Measurements from ENCODE around the gene TOR1AIP1.
"Not testable (repeated sequence)": the region's sequence is repeated elsewhere in the genome, so short reads cannot be mapped to it uniquely, and the experiment has no call there.

TOR1AIP1 gene

DNA sequence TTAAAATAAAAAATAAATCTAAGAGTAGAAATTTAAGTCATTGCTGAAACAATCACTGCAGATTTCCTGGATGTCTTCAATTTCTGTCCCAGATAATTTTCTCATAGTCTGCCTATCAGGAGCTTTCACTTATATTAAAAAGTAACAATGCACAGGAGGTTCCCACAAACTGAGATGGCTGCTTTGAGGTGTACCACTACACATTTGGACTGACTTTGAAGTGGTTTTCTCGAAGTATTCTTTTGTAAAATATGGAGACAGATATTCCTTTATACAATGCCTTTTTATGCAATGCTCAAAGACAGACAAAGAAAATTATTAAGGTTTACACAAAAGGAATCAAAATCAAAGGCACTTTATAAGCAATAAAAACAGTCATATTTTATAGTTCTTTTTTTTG lies 29.0 kb upstream of the TOR1AIP1 start:
- Histone ChIP-seq H3K4me2 (ENCODE audit: low read length) (no peak overlapping the region), H3K4me3 (ENCODE audit: low read length) (no peak overlapping the region), H4K20me1 (ENCODE audit: control insufficient read depth, insufficient read depth, low read depth, low read length) (no peaks in the 10 kb centered on the region), H3K36me3 (ENCODE audit: control insufficient read depth, low read length) (peaks cover 37% of the 10 kb centered on the region), H3K27me3 (ENCODE audit: control insufficient read depth, low read length) (no peaks in the 10 kb centered on the region), H3K27ac (ENCODE audit: low read depth, low read length) (no peak overlapping the region), H3K9me3 (ENCODE audit: control insufficient read depth, insufficient read depth, low read length) (no peaks in the 10 kb centered on the region), H3K4me1 (ENCODE audit: control insufficient read depth, low read length) (peaks cover 9% of the 10 kb centered on the region), H3F3A (ENCODE audit: control insufficient read depth, insufficient read depth) (no peaks in the 10 kb centered on the region; the same call in 1 of the 2 replicates), H3K79me2 (ENCODE audit: control insufficient read depth, low read length) (no peaks in the 10 kb centered on the region), H3K9me2 (replicated peaks; ENCODE audit: control insufficient read depth, low read length) (no peaks in the 10 kb centered on the region)
- no peak for TF ChIP-seq EZH2phosphoT487 (IDR thresholded peaks at IDR 0.05; ENCODE audit: borderline replicate concordance, low read length)
- TF ChIP-seq, protein P1, sequence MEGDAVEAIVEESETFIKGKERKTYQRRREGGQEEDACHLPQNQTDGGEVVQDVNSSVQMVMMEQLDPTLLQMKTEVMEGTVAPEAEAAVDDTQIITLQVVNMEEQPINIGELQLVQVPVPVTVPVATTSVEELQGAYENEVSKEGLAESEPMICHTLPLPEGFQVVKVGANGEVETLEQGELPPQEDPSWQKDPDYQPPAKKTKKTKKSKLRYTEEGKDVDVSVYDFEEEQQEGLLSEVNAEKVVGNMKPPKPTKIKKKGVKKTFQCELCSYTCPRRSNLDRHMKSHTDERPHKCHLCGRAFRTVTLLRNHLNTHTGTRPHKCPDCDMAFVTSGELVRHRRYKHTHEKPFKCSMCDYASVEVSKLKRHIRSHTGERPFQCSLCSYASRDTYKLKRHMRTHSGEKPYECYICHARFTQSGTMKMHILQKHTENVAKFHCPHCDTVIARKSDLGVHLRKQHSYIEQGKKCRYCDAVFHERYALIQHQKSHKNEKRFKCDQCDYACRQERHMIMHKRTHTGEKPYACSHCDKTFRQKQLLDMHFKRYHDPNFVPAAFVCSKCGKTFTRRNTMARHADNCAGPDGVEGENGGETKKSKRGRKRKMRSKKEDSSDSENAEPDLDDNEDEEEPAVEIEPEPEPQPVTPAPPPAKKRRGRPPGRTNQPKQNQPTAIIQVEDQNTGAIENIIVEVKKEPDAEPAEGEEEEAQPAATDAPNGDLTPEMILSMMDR (IDR thresholded peaks at IDR 0.05; ENCODE audit: low read depth, low read length, poor library complexity, severe bottlenecking), result no peak

GRCh38 chr1:179855831-179856230 lies 26.3 kb upstream of the TOR1AIP1 start:
- H3K4me3 ChIP-seq (ENCODE audit: low read length); H3K27me3 ChIP-seq (ENCODE audit: control insufficient read depth, low read length); H4K20me1 ChIP-seq (ENCODE audit: control insufficient read depth, insufficient read depth, low read depth, low read length); H3K4me2 ChIP-seq (ENCODE audit: low read length); H3K4me1 ChIP-seq (ENCODE audit: control insufficient read depth, low read length); H3K79me2 ChIP-seq (ENCODE audit: control insufficient read depth, low read length); H3K9me3 ChIP-seq (ENCODE audit: control insufficient read depth, insufficient read depth, low read length); H3K9me2 ChIP-seq (replicated peaks; ENCODE audit: control insufficient read depth, low read length); H3K27ac ChIP-seq (ENCODE audit: low read depth, low read length); H3F3A ChIP-seq (ENCODE audit: control insufficient read depth, insufficient read depth): not testable (repeated sequence)
- H3K36me3 ChIP-seq (ENCODE audit: control insufficient read depth, low read length), result peaks cover 28% of the 10 kb centered on the region

DNA sequence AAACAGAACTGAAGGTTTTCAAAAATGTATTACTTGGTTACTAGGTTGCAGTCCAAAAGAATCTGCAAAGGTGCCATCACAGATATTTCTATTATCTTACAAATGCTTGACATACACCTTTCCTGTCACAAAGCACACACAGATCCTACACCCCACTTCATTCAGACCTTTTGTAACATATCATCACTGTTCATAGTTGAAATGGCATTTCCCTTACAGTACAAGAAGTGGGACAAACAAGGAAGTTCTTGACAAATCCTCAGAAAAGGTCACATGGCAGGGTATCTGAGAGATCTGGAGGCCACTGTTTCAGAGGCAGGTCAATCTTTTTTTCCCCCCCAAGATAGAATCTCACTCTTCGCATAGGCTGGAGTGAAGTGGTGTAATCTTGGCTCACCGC lies 25.8 kb upstream of the TOR1AIP1 start:
- H3K9me2 ChIP-seq (replicated peaks; ENCODE audit: control insufficient read depth, low read length), result no peaks in the 10 kb centered on the region
- peaks cover 27% of the 10 kb centered on the region for H3K36me3 ChIP-seq (ENCODE audit: control insufficient read depth, low read length)
- H3F3A ChIP-seq (ENCODE audit: control insufficient read depth, insufficient read depth), result peaks cover 5% of the 10 kb centered on the region; the same call in 1 of the 2 replicates
- no peaks in the 10 kb centered on the region; the same call in 1 of the 2 replicates for H4K20me1 ChIP-seq (ENCODE audit: control insufficient read depth, insufficient read depth, low read depth, low read length)
- no peak for TF ChIP-seq EZH2phosphoT487 (IDR thresholded peaks at IDR 0.05; ENCODE audit: borderline replicate concordance, low read length)
- TF ChIP-seq, protein P1 (IDR thresholded peaks at IDR 0.05; ENCODE audit: low read depth, low read length, poor library complexity, severe bottlenecking), result no peak
- no peak overlapping the region for H3K4me3 ChIP-seq (ENCODE audit: low read length)
- H3K27me3 ChIP-seq (ENCODE audit: control insufficient read depth, low read length), result no peaks in the 10 kb centered on the region
- no peaks in the 10 kb centered on the region for H3K79me2 ChIP-seq (ENCODE audit: control insufficient read depth, low read length)
- H3K4me1 ChIP-seq (ENCODE audit: control insufficient read depth, low read length), result peaks cover 9% of the 10 kb centered on the region
- H3K4me2 ChIP-seq (ENCODE audit: low read length), result no peak overlapping the region
- H3K27ac ChIP-seq (ENCODE audit: low read depth, low read length), result no peak overlapping the region
- H3K9me3 ChIP-seq (ENCODE audit: control insufficient read depth, insufficient read depth, low read length), result no peaks in the 10 kb centered on the region

DNA sequence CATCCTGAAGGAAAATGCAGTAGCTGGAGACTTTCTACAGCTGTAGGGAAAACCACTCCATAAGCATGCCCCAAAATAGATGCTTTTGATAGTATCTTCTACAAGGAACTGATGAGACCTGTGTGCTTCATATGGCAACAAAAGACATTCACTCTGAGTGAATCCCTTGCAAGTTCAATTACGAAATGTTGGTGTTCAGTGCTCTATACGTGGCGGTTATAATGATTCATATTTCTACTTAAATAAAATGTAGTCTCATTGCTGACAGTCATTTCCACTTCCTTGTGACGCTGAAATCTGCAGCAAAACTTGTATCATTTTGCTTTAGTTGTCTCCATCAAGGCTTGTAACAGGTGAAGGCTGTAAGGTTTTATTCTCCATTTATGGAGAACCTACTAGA lies 25.1 kb upstream of the TOR1AIP1 start:
- H3K79me2 ChIP-seq (ENCODE audit: control insufficient read depth, low read length), result no peaks in the 10 kb centered on the region
- peaks cover 26% of the 10 kb centered on the region for H3K36me3 ChIP-seq (ENCODE audit: control insufficient read depth, low read length)
- H3K4me2 ChIP-seq (ENCODE audit: low read length), result no peak overlapping the region
- no peak overlapping the region for H3K27ac ChIP-seq (ENCODE audit: low read depth, low read length)
- no peaks in the 10 kb centered on the region for H3K9me2 ChIP-seq (replicated peaks; ENCODE audit: control insufficient read depth, low read length)
- TF ChIP-seq, protein P1 (IDR thresholded peaks at IDR 0.05; ENCODE audit: low read depth, low read length, poor library complexity, severe bottlenecking), result no peak
- no peak for TF ChIP-seq EZH2phosphoT487 (IDR thresholded peaks at IDR 0.05; ENCODE audit: borderline replicate concordance, low read length)
- H3K4me1 ChIP-seq (ENCODE audit: control insufficient read depth, low read length), result peaks cover 8% of the 10 kb centered on the region
- H3K9me3 ChIP-seq (ENCODE audit: control insufficient read depth, insufficient read depth, low read length), result no peaks in the 10 kb centered on the region
- no peak overlapping the region for H3K4me3 ChIP-seq (ENCODE audit: low read length)
- no peaks in the 10 kb centered on the region for H3K27me3 ChIP-seq (ENCODE audit: control insufficient read depth, low read length)
- peaks cover 5% of the 10 kb centered on the region; the same call in 1 of the 2 replicates for H3F3A ChIP-seq (ENCODE audit: control insufficient read depth, insufficient read depth)
- no peaks in the 10 kb centered on the region; the same call in 1 of the 2 replicates for H4K20me1 ChIP-seq (ENCODE audit: control insufficient read depth, insufficient read depth, low read depth, low read length)

All from DOHH2 (cell line).